ENCODE measurements around the gene PLA2G4D. TPM values are rescaled to one million over a fixed set of nuclear protein-coding genes. Genes with fewer than 3 reads are reported as not detected.

PLA2G4D gene
- total and polyA plus RNA-seq, 10 of the 15 experiments (the other 5 are each of a cell fraction or from before 2014, with no cell fraction given), result 0.03 TPM; not detected in 9

- H2AFZ ChIP-seq (ENCODE audit: control insufficient read depth, low read depth, low read length), result no peak overlapping the region
- H3K27ac ChIP-seq (ENCODE audit: control insufficient read depth, insufficient read depth), result no peak overlapping the region
- in situ Hi-C loops (cut with MboI) (no loop called here), intact Hi-C loops (cut with micrococcal nuclease; ENCODE audit: unreplicated experiment) (no loop called here)
- no peaks in the 10 kb centered on the region for H4K20me1 ChIP-seq (ENCODE audit: control insufficient read depth, insufficient read depth)
- no peaks in the 10 kb centered on the region; the same call in 1 of the 2 replicates for H3K4me1 ChIP-seq (ENCODE audit: control insufficient read depth, insufficient read depth, low read length)
- H3K9ac ChIP-seq (ENCODE audit: control insufficient read depth, insufficient read depth, low read length), result no peak overlapping the region
- TF ChIP-seq CEBPZ (IDR thresholded peaks at IDR 0.05; ENCODE audit: low read depth, low read length) (no peak), BACH1 (IDR thresholded peaks at IDR 0.05; ENCODE audit: borderline replicate concordance) (no peak), RUNX3 (IDR thresholded peaks at IDR 0.05; ENCODE audit: low read length) (peak; percentile 23; the same call in 1 of the 2 replicates)
- no peaks in the 10 kb centered on the region; a peak in 1 of 4 replicates for H3K27me3 ChIP-seq (replicated peaks in 1 of 2; ENCODE audit: control insufficient read depth in 2 of 2, insufficient read depth in 2 of 2, low read length in 1 of 2)
- WGBS (ENCODE audit: insufficient coverage, insufficient replicate concordance, low lambda C conversion rate, missing lambda C conversion rate), result 12% methylated on average over 5 of the region's 7 CpGs
- FAIRE-seq (no peak), ATAC-seq (no peak), DNase-seq (ENCODE audit: low read depth, low spot score) (no peak)
- H3K79me2 ChIP-seq (ENCODE audit: control insufficient read depth, insufficient read depth, low read length), result no peaks in the 10 kb centered on the region
- H3K4me3 ChIP-seq, result no peak overlapping the region
- CTCF ChIA-PET, result interaction anchor here (0.8 kb wide), 1 partner anchor 11 kb away, joined by 3 read pairs; no protein-coding TSS in a partner anchor
- H3K9me3 ChIP-seq (replicated peaks; ENCODE audit: control insufficient read depth, insufficient read depth, low read length), result no peaks in the 10 kb centered on the region; the same call in 2 of the 3 replicates
- BruUV-seq (replicated peaks), result no TSS peak
- RAD21 ChIA-PET (ENCODE audit: unreplicated experiment), result no interaction called here
- no peak overlapping the region for H3K4me2 ChIP-seq (ENCODE audit: control insufficient read depth, insufficient read depth)
- SMC1A ChIA-PET (ENCODE audit: uncharacterized antibody, unreplicated experiment), result no interaction called here
- no peaks in the 10 kb centered on the region for H3K36me3 ChIP-seq (ENCODE audit: control insufficient read depth in 2 of 2, insufficient read depth in 2 of 2, low read length in 1 of 2)
- POLR2A ChIA-PET, result interaction anchor here (1.1 kb wide), 1 partner anchor 27 kb away, joined by 5 read pairs; no protein-coding TSS in a partner anchor
These were observed 396 bp downstream of the PLA2G4D start for GRCh38 chr15:42093966-42094365.

Data from GM12878 (cell line).